Neural cell (in vitro differentiated cells): Measurements from ENCODE around the gene STYXL1. TPM values are rescaled to one million over a fixed set of nuclear protein-coding genes. Genes with fewer than 3 reads are reported as not detected.

Experiments
- H2AFZ ChIP-seq: fragments of 200-600, 300-800 bp; sonication (generic), shearing (Covaris generic); 2 replicates; pipeline ENCODE4 v1.6.0; 2014; ENCODE audit warnings: low read depth, mild to moderate bottlenecking, antibody characterized with exemption, low read length, moderate library complexity
- H3F3A ChIP-seq: fragments of 200-600 bp; shearing (Covaris generic); 2 replicates; pipeline ENCODE4 v1.6.1; 2016; ENCODE audit warnings: mild to moderate bottlenecking, moderate library complexity, mixed read lengths, antibody characterized with exemption, low read length; ENCODE audit not compliant: insufficient read depth, poor library complexity, severe bottlenecking
- H3K27ac ChIP-seq: fragments of 200-600, 300-800 bp; sonication (generic), shearing (Covaris generic); 2 replicates; pipeline ENCODE4 v1.5.1; 2014; ENCODE audit warnings: mild to moderate bottlenecking, low read length, moderate library complexity
- H3K27me3 ChIP-seq: fragments of 300-800, 200-600 bp; sonication (generic), shearing (Covaris generic); 2 replicates; pipeline ENCODE4 v1.6.0; 2014; ENCODE audit warnings: mild to moderate bottlenecking, low read depth, low read length, moderate library complexity; ENCODE audit not compliant: insufficient read depth
- H3K36me3 ChIP-seq: fragments of 300-800, 200-600 bp; sonication (generic), shearing (Covaris generic); 2 replicates; pipeline ENCODE4 v1.5.1; 2014; ENCODE audit warnings: mild to moderate bottlenecking, antibody characterized with exemption, low read length, moderate library complexity; ENCODE audit not compliant: insufficient read depth
- H3K4me2 ChIP-seq: fragments of 300-800, 200-600 bp; sonication (generic), shearing (Covaris generic); 2 replicates; pipeline ENCODE4 v1.6.0; 2014; ENCODE audit warnings: mild to moderate bottlenecking, low read length
- H3K4me3 ChIP-seq: fragments of 300-800, 200-600 bp; sonication (generic), shearing (Covaris generic); 2 replicates; pipeline ENCODE4 v1.5.1; 2014; ENCODE audit warnings: mild to moderate bottlenecking, low read length, moderate library complexity
- H3K79me2 ChIP-seq: fragments of 200-600 bp; shearing (Covaris generic); replicated peaks from 2 replicates; pipeline ENCODE4 v1.6.0; 2014; ENCODE audit warnings: mild to moderate bottlenecking, low read length, moderate library complexity; ENCODE audit not compliant: insufficient read depth
- H3K9ac ChIP-seq: fragments of 300-800, 200-600 bp; sonication (generic), shearing (Covaris generic); 2 replicates; pipeline ENCODE4 v1.6.1; 2016; ENCODE audit warnings: mild to moderate bottlenecking, low read length, mixed read lengths
- H3K9me2 ChIP-seq: fragments of 200-600 bp; shearing (Covaris generic); 2 replicates; pipeline ENCODE4 v1.6.1; 2016; ENCODE audit warnings: mild to moderate bottlenecking, low read length, mixed read lengths; ENCODE audit not compliant: insufficient read depth
- H3K9me3 ChIP-seq: fragments of 200-600, 300-800 bp; sonication (generic), shearing (Covaris generic); 2 replicates; pipeline ENCODE4 v1.6.1; 2016; ENCODE audit warnings: mild to moderate bottlenecking, mixed run types, low read length, moderate library complexity, mixed read lengths
- H4K20me1 ChIP-seq: fragments of 200-600 bp; shearing (Covaris generic); 2 replicates; pipeline ENCODE4 v1.6.1; 2016; ENCODE audit warnings: mild to moderate bottlenecking, mixed run types; ENCODE audit not compliant: insufficient read depth
- EP300 ChIP-seq: fragments of 450-650 bp; conservative IDR thresholded peaks from 2 replicates; pipeline ENCODE4 v1.6.1; 2014; ENCODE audit warnings: antibody characterized with exemption, mild to moderate bottlenecking, moderate library complexity; ENCODE audit not compliant: poor library complexity, severe bottlenecking
- EZH2 ChIP-seq: fragments of 200-600, 300-800 bp; shearing (Covaris generic), sonication (generic); IDR thresholded peaks from 2 replicates; pipeline ENCODE4 v1.6.1; 2014; ENCODE audit warnings: antibody characterized with exemption, low read length, borderline replicate concordance, mild to moderate bottlenecking; ENCODE audit not compliant: insufficient read depth, poor library complexity, severe bottlenecking
- MXI1 ChIP-seq: fragments of 450-650 bp; conservative IDR thresholded peaks from 2 replicates; pipeline ENCODE4 v1.6.1; 2014; ENCODE audit warnings: antibody characterized with exemption, mild to moderate bottlenecking; ENCODE audit not compliant: poor library complexity, severe bottlenecking
- POLR2AphosphoS5 ChIP-seq: IDR thresholded peaks from 2 replicates; pipeline ENCODE4 v1.6.1; 2012
- RAD21 ChIP-seq: fragments of 450-650 bp; conservative IDR thresholded peaks from 2 replicates; pipeline ENCODE4 v1.6.1; 2014; ENCODE audit warnings: antibody characterized with exemption, mild to moderate bottlenecking, moderate library complexity
- SMC3 ChIP-seq: fragments of 450-650 bp; conservative IDR thresholded peaks from 2 replicates; pipeline ENCODE4 v1.6.1; 2014; ENCODE audit warnings: antibody characterized with exemption, mild to moderate bottlenecking, moderate library complexity; ENCODE audit not compliant: poor library complexity
- TAF1 ChIP-seq: IDR thresholded peaks from 2 replicates; pipeline ENCODE4 v1.6.1; 2012; ENCODE audit warnings: low read depth
- polyA plus RNA-seq: library from polyadenylated mRNA; depleted of rRNA; stranded (reverse); fragments of >200 nt; gene quantifications from 2 replicates; pipeline ENCODE4 v1.2.3, GENCODE V29; 2014
- TF ChIP-seq, protein P1 (sequence below): IDR thresholded peaks from 2 replicates; pipeline ENCODE4 v1.6.1; 2012; ENCODE audit warnings: borderline replicate concordance
- TF ChIP-seq, protein P2 (sequence below): fragments of 450-650 bp; IDR thresholded peaks from 2 replicates; pipeline ENCODE4 v1.5.1; 2014; ENCODE audit warnings: antibody characterized with exemption, mild to moderate bottlenecking, moderate library complexity; ENCODE audit not compliant: poor library complexity, severe bottlenecking

Gene STYXL1
- polyA plus RNA-seq, 1 donor from 2014 or later, result 59.9 TPM

DNA sequence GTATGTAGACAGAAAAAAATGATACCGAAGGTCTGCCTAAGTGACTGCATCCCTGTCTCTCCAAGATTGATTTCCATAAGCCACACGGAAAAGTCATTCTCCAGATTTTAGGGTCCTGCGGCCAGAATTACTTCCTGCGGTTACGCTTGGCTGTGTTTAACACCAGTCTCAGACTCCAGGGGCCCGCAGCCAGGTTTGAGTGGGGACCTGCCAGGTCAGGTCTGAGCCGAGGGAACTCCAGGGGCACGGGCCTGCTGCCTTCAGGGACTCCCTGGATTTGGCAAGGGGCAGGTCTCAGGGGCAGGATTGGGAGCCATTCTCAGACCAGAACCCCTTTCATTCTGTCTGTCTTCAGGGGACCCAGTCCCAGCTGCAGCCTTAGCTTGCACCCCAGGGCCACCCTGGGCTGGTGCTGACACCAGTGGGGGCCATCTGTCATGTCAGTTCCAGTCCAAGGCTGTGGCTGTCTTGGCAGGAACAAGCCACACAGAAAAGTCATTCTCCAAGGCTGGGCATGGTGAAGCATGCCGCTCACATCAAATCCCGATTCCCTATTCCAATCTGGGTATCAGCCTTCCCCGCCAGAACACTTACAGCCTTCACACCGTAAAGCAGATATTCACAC is 92.4 kb downstream of the STYXL1 start:
- Histone ChIP-seq H3K9me2 (no peaks in the 10 kb centered on the region), H3K4me2 (no peak overlapping the region), H3K36me3 (no peaks in the 10 kb centered on the region), H4K20me1 (no peaks in the 10 kb centered on the region), H3K27ac (no peak overlapping the region), H3F3A (no peaks in the 10 kb centered on the region), H3K4me3 (no peak overlapping the region), H3K9me3 (no peaks in the 10 kb centered on the region), H3K79me2 (no peaks in the 10 kb centered on the region), H3K9ac (no peak overlapping the region), H2AFZ (no peak overlapping the region), H3K27me3 (no peaks in the 10 kb centered on the region)
- TF ChIP-seq MXI1, result no peak
- no peak for TF ChIP-seq POLR2AphosphoS5
- no peak for TF ChIP-seq SMC3
- TF ChIP-seq RAD21, result no peak
- no peak for TF ChIP-seq EZH2
- TF ChIP-seq, protein P1, sequence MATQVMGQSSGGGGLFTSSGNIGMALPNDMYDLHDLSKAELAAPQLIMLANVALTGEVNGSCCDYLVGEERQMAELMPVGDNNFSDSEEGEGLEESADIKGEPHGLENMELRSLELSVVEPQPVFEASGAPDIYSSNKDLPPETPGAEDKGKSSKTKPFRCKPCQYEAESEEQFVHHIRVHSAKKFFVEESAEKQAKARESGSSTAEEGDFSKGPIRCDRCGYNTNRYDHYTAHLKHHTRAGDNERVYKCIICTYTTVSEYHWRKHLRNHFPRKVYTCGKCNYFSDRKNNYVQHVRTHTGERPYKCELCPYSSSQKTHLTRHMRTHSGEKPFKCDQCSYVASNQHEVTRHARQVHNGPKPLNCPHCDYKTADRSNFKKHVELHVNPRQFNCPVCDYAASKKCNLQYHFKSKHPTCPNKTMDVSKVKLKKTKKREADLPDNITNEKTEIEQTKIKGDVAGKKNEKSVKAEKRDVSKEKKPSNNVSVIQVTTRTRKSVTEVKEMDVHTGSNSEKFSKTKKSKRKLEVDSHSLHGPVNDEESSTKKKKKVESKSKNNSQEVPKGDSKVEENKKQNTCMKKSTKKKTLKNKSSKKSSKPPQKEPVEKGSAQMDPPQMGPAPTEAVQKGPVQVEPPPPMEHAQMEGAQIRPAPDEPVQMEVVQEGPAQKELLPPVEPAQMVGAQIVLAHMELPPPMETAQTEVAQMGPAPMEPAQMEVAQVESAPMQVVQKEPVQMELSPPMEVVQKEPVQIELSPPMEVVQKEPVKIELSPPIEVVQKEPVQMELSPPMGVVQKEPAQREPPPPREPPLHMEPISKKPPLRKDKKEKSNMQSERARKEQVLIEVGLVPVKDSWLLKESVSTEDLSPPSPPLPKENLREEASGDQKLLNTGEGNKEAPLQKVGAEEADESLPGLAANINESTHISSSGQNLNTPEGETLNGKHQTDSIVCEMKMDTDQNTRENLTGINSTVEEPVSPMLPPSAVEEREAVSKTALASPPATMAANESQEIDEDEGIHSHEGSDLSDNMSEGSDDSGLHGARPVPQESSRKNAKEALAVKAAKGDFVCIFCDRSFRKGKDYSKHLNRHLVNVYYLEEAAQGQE, result no peak
- TF ChIP-seq TAF1, result no peak
- TF ChIP-seq, protein P2, sequence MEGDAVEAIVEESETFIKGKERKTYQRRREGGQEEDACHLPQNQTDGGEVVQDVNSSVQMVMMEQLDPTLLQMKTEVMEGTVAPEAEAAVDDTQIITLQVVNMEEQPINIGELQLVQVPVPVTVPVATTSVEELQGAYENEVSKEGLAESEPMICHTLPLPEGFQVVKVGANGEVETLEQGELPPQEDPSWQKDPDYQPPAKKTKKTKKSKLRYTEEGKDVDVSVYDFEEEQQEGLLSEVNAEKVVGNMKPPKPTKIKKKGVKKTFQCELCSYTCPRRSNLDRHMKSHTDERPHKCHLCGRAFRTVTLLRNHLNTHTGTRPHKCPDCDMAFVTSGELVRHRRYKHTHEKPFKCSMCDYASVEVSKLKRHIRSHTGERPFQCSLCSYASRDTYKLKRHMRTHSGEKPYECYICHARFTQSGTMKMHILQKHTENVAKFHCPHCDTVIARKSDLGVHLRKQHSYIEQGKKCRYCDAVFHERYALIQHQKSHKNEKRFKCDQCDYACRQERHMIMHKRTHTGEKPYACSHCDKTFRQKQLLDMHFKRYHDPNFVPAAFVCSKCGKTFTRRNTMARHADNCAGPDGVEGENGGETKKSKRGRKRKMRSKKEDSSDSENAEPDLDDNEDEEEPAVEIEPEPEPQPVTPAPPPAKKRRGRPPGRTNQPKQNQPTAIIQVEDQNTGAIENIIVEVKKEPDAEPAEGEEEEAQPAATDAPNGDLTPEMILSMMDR, result no peak
- no peak for TF ChIP-seq EP300

DNA sequence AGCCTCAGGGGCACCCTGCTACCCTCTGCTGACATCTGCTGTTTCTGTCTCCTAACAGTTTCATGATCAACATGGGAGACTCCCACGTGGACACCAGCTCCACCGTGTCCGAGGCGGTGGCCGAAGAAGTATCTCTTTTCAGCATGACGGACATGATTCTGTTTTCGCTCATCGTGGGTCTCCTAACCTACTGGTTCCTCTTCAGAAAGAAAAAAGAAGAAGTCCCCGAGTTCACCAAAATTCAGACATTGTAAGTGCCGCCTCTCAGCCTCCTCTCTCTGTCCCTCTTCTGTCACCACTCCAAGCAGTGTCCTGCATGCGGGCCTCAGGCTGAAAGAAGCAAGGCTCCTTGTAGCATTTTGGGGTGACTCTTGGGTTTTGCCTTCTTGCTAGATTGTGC is 93.9 kb downstream of the STYXL1 start:
- no peaks in the 10 kb centered on the region for H3K9me3 ChIP-seq
- TF ChIP-seq MXI1 (no peak), TAF1 (no peak), RAD21 (no peak)
- TF ChIP-seq, protein P2, result no peak
- TF ChIP-seq, protein P1, result no peak
- no peak overlapping the region for H3K9ac ChIP-seq
- no peaks in the 10 kb centered on the region for H3K36me3 ChIP-seq
- no peak overlapping the region for H3K4me3 ChIP-seq
- no peaks in the 10 kb centered on the region for H3F3A ChIP-seq
- H3K27ac ChIP-seq, result no peak overlapping the region
- H3K79me2 ChIP-seq, result no peaks in the 10 kb centered on the region
- H3K27me3 ChIP-seq, result no peaks in the 10 kb centered on the region
- no peak overlapping the region for H3K4me2 ChIP-seq
- no peaks in the 10 kb centered on the region for H3K9me2 ChIP-seq
- H4K20me1 ChIP-seq, result no peaks in the 10 kb centered on the region
- no peak overlapping the region for H2AFZ ChIP-seq
